Tibial nerve (tissue), 4 donors: ENCODE measurements around the gene CDK6.

Experiments used
- CTCF ChIP-seq, 5 experiments: fragments of 200-600 bp in 3 of 5; fragments of 450-650 bp in 2 of 5; sonication (generic) in 3 of 5; IDR thresholded peaks; one replicate each; pipeline ENCODE4 v1.5.1; 2016 to 2019; ENCODE audit warnings: antibody characterized with exemption in 5 of 5, mild to moderate bottlenecking in 3 of 5, moderate library complexity in 2 of 5
- EP300 ChIP-seq, 2 donors: sonication (generic); formaldehyde crosslinking; IDR thresholded peaks; one replicate each; pipeline ENCODE4 v1.6.1; 2017; ENCODE audit warnings: antibody characterized with exemption in 2 of 2, mild to moderate bottlenecking in 1 of 2

GRCh38 chr7:92615861-92616260, 220.5 kb downstream of the CDK6 start:
- TF ChIP-seq CTCF (IDR thresholded peaks at IDR 0.05), result no peak
- no peak for TF ChIP-seq EP300 (IDR thresholded peaks at IDR 0.05)
